HepG2 (cell line): Measurements from ENCODE around the gene CCND2. TPM values are rescaled to one million over a fixed set of nuclear protein-coding genes. Genes with fewer than 3 reads are reported as not detected.

Experiments used
- ATAC-seq: fragments of 200-7000 bp; cut with Tn5 transposase; 3 replicates; pipeline ENCODE4 v1.9.1; 2020; ENCODE audit warnings: mild to moderate bottlenecking, moderate library complexity
- BruUV-seq: library from RNA; stranded (reverse); fragments of 400-500 nt; replicated peaks from 2 replicates; lab custom pipeline; 2021; lab: Mats Ljungman, UMichigan
- CTCF ChIA-PET: fragments of 300-600 bp; formaldehyde crosslinking; extraction: SDS; loops from one replicate; lab custom pipeline; 2021; ENCODE audit warnings: low total read pairs, inconsistent platforms, low intra/inter-chr PET ratio; lab: Yijun Ruan, JAX
- POLR2A ChIA-PET: fragments of 350-600 bp; sonication (Branson Sonifier 250); formaldehyde crosslinking; loops from one replicate; lab custom pipeline; 2020; ENCODE audit warnings: antibody characterized with exemption, inconsistent platforms; lab: Yijun Ruan, JAX
- DNase-seq: peaks from one replicate; pipeline ENCODE4 v3.0.0-alpha.2; 2015; ENCODE audit warnings: low spot score
- FAIRE-seq: peaks from 3 replicates; lab custom pipeline; 2011; peaks lifted over from hg19 to GRCh38; lab: Jason Lieb, UNC
- H2AFZ ChIP-seq: one replicate; pipeline ENCODE4 v1.6.1; 2011; ENCODE audit warnings: low read length, inconsistent platforms
- H3K27ac ChIP-seq: fragments of 300-600 bp; 3 replicates; pipeline ENCODE4 v1.8.0; 2011; ENCODE audit warnings: mixed run types, mild to moderate bottlenecking, mixed read lengths, low read length, inconsistent platforms; ENCODE audit not compliant: insufficient read depth; ENCODE audit errors: extremely low read length
- H3K27me3 ChIP-seq, 2 experiments: fragments of 200-600 bp in 1 of 2; 2 replicates in 1 of 2; 3 replicates in 1 of 2; pipeline versions ENCODE4 v1.6.0 to v1.8.0; 2011; ENCODE audit warnings: low read length in 2 of 2, mild to moderate bottlenecking in 2 of 2, moderate library complexity in 2 of 2, inconsistent platforms in 1 of 2; ENCODE audit not compliant: insufficient read depth in 2 of 2, control insufficient read depth in 1 of 2
- H3K36me3 ChIP-seq, 2 experiments: fragments of 200-600 bp in 1 of 2; replicated peaks in 1 of 2; 2 replicates in 1 of 2; 3 replicates in 1 of 2; pipeline versions ENCODE4 v1.5.1 to v1.8.0; 2011; ENCODE audit warnings: low read length in 2 of 2, inconsistent platforms in 1 of 2; ENCODE audit not compliant: insufficient read depth in 2 of 2, control insufficient read depth in 1 of 2
- H3K4me1 ChIP-seq: 2 replicates; pipeline ENCODE4 v1.5.1; 2012; ENCODE audit warnings: low read length, inconsistent platforms; ENCODE audit not compliant: insufficient read depth
- H3K4me2 ChIP-seq: 2 replicates; pipeline ENCODE4 v1.6.0; 2011; ENCODE audit warnings: low read depth, low read length, inconsistent platforms
- H3K4me3 ChIP-seq, 3 experiments: fragments of 200-600 bp in 1 of 3; sonication (generic), shearing (Covaris generic) in 1 of 3; replicated peaks in 1 of 3; 2 replicates each; pipeline ENCODE4 v1.5.1; 2011 to 2016; ENCODE audit warnings: low read length in 3 of 3, inconsistent platforms in 2 of 3, low read depth in 2 of 3, mild to moderate bottlenecking in 2 of 3, control low read depth in 1 of 3, mixed read lengths in 1 of 3; ENCODE audit not compliant: insufficient read depth in 1 of 3
- H3K79me2 ChIP-seq: one replicate; pipeline ENCODE4 v1.6.1; 2011; ENCODE audit warnings: low read length, inconsistent platforms; ENCODE audit not compliant: insufficient read depth
- H3K9ac ChIP-seq: 2 replicates; pipeline ENCODE4 v1.6.0; 2011; ENCODE audit warnings: mild to moderate bottlenecking, low read depth, low read length, inconsistent platforms; ENCODE audit not compliant: insufficient read depth
- H3K9me3 ChIP-seq: 2 replicates; pipeline ENCODE4 v1.5.1; 2012; ENCODE audit warnings: mild to moderate bottlenecking, low read length
- H4K20me1 ChIP-seq: 2 replicates; pipeline ENCODE4 v1.6.0; 2011; ENCODE audit warnings: inconsistent platforms, mild to moderate bottlenecking, low read length, moderate library complexity; ENCODE audit not compliant: insufficient read depth
- TCF7L2 ChIP-seq: IDR thresholded peaks from 2 replicates; pipeline ENCODE4 v1.6.1; 2011; ENCODE audit warnings: mild to moderate bottlenecking, low read depth, low read length, moderate library complexity
- ZFYVE20 ChIP-seq: sonication (generic); formaldehyde crosslinking; IDR thresholded peaks from 2 replicates; pipeline ENCODE4 v1.8.0; 2023; ENCODE audit warnings: low read depth, mild to moderate bottlenecking, moderate library complexity, missing genetic modification reagents, borderline replicate concordance
- ZNF33B ChIP-seq: sonication (generic); formaldehyde crosslinking; IDR thresholded peaks from 2 replicates; pipeline ENCODE4 v1.5.1; 2020; ENCODE audit warnings: mild to moderate bottlenecking, missing genetic modification reagents
- ZNF530 ChIP-seq: sonication (generic); formaldehyde crosslinking; IDR thresholded peaks from 2 replicates; pipeline ENCODE4 v1.5.0; 2020; ENCODE audit warnings: low read depth, mild to moderate bottlenecking, missing genetic modification reagents
- ZNF646 ChIP-seq: sonication (generic); formaldehyde crosslinking; IDR thresholded peaks from 2 replicates; pipeline ENCODE4 v1.9.0; 2021; ENCODE audit warnings: mild to moderate bottlenecking, missing genetic modification reagents
- WGBS: methylation state at CpG from one replicate; pipeline ENCODE4 v1.1.6; 2017; ENCODE audit warnings: low lambda C conversion rate; 5-methylcytosine and 5-hydroxymethylcytosine counted together
- in situ Hi-C: cut with HindIII; loops from 2 replicates; pipeline ENCODE4 v1.10.0; 2017; ENCODE audit warnings: low pct_unique_long_range_greater_than_20kb; ENCODE audit not compliant: extremely low pct_ligation_motif_present
- intact Hi-C: fragments of 100-400 bp; cut with micrococcal nuclease; formaldehyde crosslinking; loops from one replicate; pipeline ENCODE4 v1.10.0; 2022; ENCODE audit not compliant: unreplicated experiment
- polyA plus RNA-seq, 8 experiments: library from polyadenylated mRNA; depleted of rRNA in 3 of 8; stranded (reverse) in 7 of 8; unstranded in 1 of 8; fragments of >200 nt; fragmentation: Illumina TruSeq in 4 of 8; extraction: Trizol in 4 of 8; gene quantifications; 2 replicates each; pipeline versions ENCODE4 v1.2.1 to v1.2.3, GENCODE V29; 2011 to 2016; ENCODE audit warnings: low read depth in 4 of 8, missing spikeins in 1 of 8, mixed read lengths in 1 of 8; ENCODE audit not compliant: insufficient read depth in 1 of 8
- total RNA-seq, 5 experiments: library from RNA; depleted of rRNA; stranded (reverse); fragments of >200 nt; fragmentation: Illumina TruSeq; extraction: Trizol; gene quantifications; 2 replicates each; pipeline ENCODE4 v1.2.3, GENCODE V29; 2016; ENCODE audit warnings: low read depth in 1 of 5

CCND2 gene
- total and polyA plus RNA-seq, 2 of the 13 experiments (the other 11 are each of a cell fraction or from before 2014, with no cell fraction given): 0.61 to 1.4 TPM

GRCh38 chr12:4266990-4267389 lies 6.6 kb upstream of the CCND2 start:
- TF ChIP-seq ZNF33B (CRISPR knock-in tag): no peak
- no peak for TF ChIP-seq ZFYVE20 (CRISPR knock-in tag)
- no peak for TF ChIP-seq ZNF530
- no peak for TF ChIP-seq TCF7L2
- TF ChIP-seq ZNF646 (CRISPR knock-in tag): no peak
- TF ChIP-seq, all 625 proteins: peak for 0
- no peak for DNase-seq
- peaks cover 21% of the 10 kb centered on the region; the same call in 1 of the 2 replicates for H3K4me1 ChIP-seq
- intact Hi-C loops: no loop called here
- no peak overlapping the region for H3K4me3 ChIP-seq
- H3K36me3 ChIP-seq: no peaks in the 10 kb centered on the region
- H3K79me2 ChIP-seq: no peaks in the 10 kb centered on the region
- H2AFZ ChIP-seq: no peak overlapping the region
- in situ Hi-C loops: no loop called here
- no peak for ATAC-seq
- no peak overlapping the region for H3K4me2 ChIP-seq
- peaks cover 10 to 61% of the 10 kb centered on the region in 2 experiments for H3K27me3 ChIP-seq
- H3K9me3 ChIP-seq: no peaks in the 10 kb centered on the region
- 23% methylated on average over 2 of the region's 2 CpGs for WGBS
- CTCF ChIA-PET: no interaction called here
- no peaks in the 10 kb centered on the region for H4K20me1 ChIP-seq
- no peak for FAIRE-seq
- H3K9ac ChIP-seq: no peak overlapping the region
- H3K27ac ChIP-seq: no peak overlapping the region
- POLR2A ChIA-PET: no interaction called here
- BruUV-seq: no TSS peak
